HepG2 (cell line): ENCODE results near the gene MCRIP2. TPM values are rescaled to one million over a fixed set of nuclear protein-coding genes. Genes with fewer than 3 reads are reported as not detected.

Experiments used
- ISX ChIP-seq: sonication (generic); formaldehyde crosslinking; conservative IDR thresholded peaks from 2 replicates; pipeline ENCODE4 v1.5.0; 2020; ENCODE audit warnings: missing genetic modification reagents
- PCBP1 ChIP-seq: fragments of 200-400 bp; formaldehyde crosslinking; IDR thresholded peaks from 2 replicates; pipeline ENCODE4 v1.6.1; 2017; ENCODE audit warnings: mild to moderate bottlenecking, low read depth, low read length, borderline replicate concordance
- SIX1 ChIP-seq: sonication (generic); formaldehyde crosslinking; IDR thresholded peaks from 2 replicates; pipeline ENCODE4 v1.4.0; 2020; ENCODE audit warnings: missing genetic modification reagents, borderline replicate concordance
- SP140L ChIP-seq: sonication (generic); formaldehyde crosslinking; IDR thresholded peaks from 2 replicates; pipeline ENCODE4 v1.4.0; 2020; ENCODE audit warnings: missing genetic modification reagents, borderline replicate concordance
- TEAD3 ChIP-seq: optimal IDR thresholded peaks from 2 replicates; pipeline ENCODE3; 2016; ENCODE audit warnings: borderline replicate concordance
- TOE1 ChIP-seq: sonication (generic); formaldehyde crosslinking; IDR thresholded peaks from 2 replicates; pipeline ENCODE4 v1.4.0; 2020; ENCODE audit warnings: mild to moderate bottlenecking, missing genetic modification reagents
- ZNF121 ChIP-seq: sonication (generic); formaldehyde crosslinking; IDR thresholded peaks from 2 replicates; pipeline ENCODE4 v1.5.0; 2020; ENCODE audit warnings: mild to moderate bottlenecking, missing genetic modification reagents
- ZNF235 ChIP-seq: sonication (generic); formaldehyde crosslinking; IDR thresholded peaks from 2 replicates; pipeline ENCODE4 v1.8.1; 2023; ENCODE audit warnings: mild to moderate bottlenecking, missing genetic modification reagents, borderline replicate concordance
- ZNF710 ChIP-seq: sonication (generic); formaldehyde crosslinking; IDR thresholded peaks from 2 replicates; pipeline ENCODE4 v1.5.0; 2020; ENCODE audit warnings: mild to moderate bottlenecking, missing genetic modification reagents, borderline replicate concordance
- ZNF768 ChIP-seq: sonication (generic); formaldehyde crosslinking; IDR thresholded peaks from 2 replicates; pipeline ENCODE4 v1.4.0; 2020; ENCODE audit warnings: missing genetic modification reagents
- ZNF788 ChIP-seq: sonication (generic); formaldehyde crosslinking; IDR thresholded peaks from 2 replicates; pipeline ENCODE4 v1.5.0; 2020; ENCODE audit warnings: mild to moderate bottlenecking, missing genetic modification reagents, borderline replicate concordance
- ZNF879 ChIP-seq: sonication (generic); formaldehyde crosslinking; IDR thresholded peaks from 2 replicates; pipeline ENCODE4 v1.8.1; 2023; ENCODE audit warnings: missing genetic modification reagents
- ZNF891 ChIP-seq: sonication (generic); formaldehyde crosslinking; IDR thresholded peaks from 2 replicates; pipeline ENCODE4 v1.5.0; 2020; ENCODE audit warnings: mild to moderate bottlenecking, missing genetic modification reagents
- ZZZ3 ChIP-seq: sonication (generic); formaldehyde crosslinking; IDR thresholded peaks from 2 replicates; pipeline ENCODE4 v1.4.0; 2020; ENCODE audit warnings: missing genetic modification reagents, mild to moderate bottlenecking, borderline replicate concordance
- polyA plus RNA-seq, 8 experiments: library from polyadenylated mRNA; depleted of rRNA in 3 of 8; stranded (reverse) in 7 of 8; unstranded in 1 of 8; fragments of >200 nt; fragmentation: Illumina TruSeq in 4 of 8; extraction: Trizol in 4 of 8; gene quantifications; 2 replicates each; pipeline versions ENCODE4 v1.2.1 to v1.2.3, GENCODE V29; 2011 to 2016; ENCODE audit warnings: low read depth in 4 of 8, missing spikeins in 1 of 8, mixed read lengths in 1 of 8; ENCODE audit not compliant: insufficient read depth in 1 of 8
- total RNA-seq, 5 experiments: library from RNA; depleted of rRNA; stranded (reverse); fragments of >200 nt; fragmentation: Illumina TruSeq; extraction: Trizol; gene quantifications; 2 replicates each; pipeline ENCODE4 v1.2.3, GENCODE V29; 2016; ENCODE audit warnings: low read depth in 1 of 5
- TF ChIP-seq, protein P1 (sequence below): sonication (generic); IDR thresholded peaks from 2 replicates; pipeline ENCODE4 v1.6.1; 2016; ENCODE audit warnings: low read depth, borderline replicate concordance
- TF ChIP-seq, protein P2 (sequence below): sonication (generic); formaldehyde crosslinking; IDR thresholded peaks from 2 replicates; pipeline ENCODE4 v1.4.0; 2020; ENCODE audit warnings: missing genetic modification reagents, borderline replicate concordance
- TF ChIP-seq, protein P3 (sequence below): sonication (generic); formaldehyde crosslinking; IDR thresholded peaks from 2 replicates; pipeline ENCODE4 v1.4.0; 2020; ENCODE audit warnings: mild to moderate bottlenecking, missing genetic modification reagents

MCRIP2 gene
- total and polyA plus RNA-seq, 2 of the 13 experiments (the other 11 are each of a cell fraction or from before 2014, with no cell fraction given), result 39.6 to 76.7 TPM

- TF ChIP-seq, protein P1, sequence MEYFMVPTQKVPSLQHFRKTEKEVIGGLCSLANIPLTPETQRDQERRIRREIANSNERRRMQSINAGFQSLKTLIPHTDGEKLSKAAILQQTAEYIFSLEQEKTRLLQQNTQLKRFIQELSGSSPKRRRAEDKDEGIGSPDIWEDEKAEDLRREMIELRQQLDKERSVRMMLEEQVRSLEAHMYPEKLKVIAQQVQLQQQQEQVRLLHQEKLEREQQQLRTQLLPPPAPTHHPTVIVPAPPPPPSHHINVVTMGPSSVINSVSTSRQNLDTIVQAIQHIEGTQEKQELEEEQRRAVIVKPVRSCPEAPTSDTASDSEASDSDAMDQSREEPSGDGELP, result no peak
- TF ChIP-seq ZNF788 (peak; percentile 17; the same call in 1 of the 2 replicates), SP140L (CRISPR knock-in tag) (no peak), SIX1 (CRISPR knock-in tag) (no peak), ISX (CRISPR knock-in tag) (no peak), ZNF235 (0 out of 2 replicates have a peak, but pooled peaks have one; percentile 36), ZZZ3 (no peak), ZNF891 (CRISPR knock-in tag) (0 out of 2 replicates have a peak, but pooled peaks have one; percentile 26), ZNF710 (CRISPR knock-in tag) (no peak), TOE1 (CRISPR knock-in tag) (no peak), PCBP1 (no peak), ZNF879 (no peak), TEAD3 (peak; percentile 47), ZNF121 (CRISPR knock-in tag) (no peak), ZNF768 (CRISPR knock-in tag) (peak; percentile 63; the same call in 1 of the 2 replicates)
- TF ChIP-seq, protein P2, sequence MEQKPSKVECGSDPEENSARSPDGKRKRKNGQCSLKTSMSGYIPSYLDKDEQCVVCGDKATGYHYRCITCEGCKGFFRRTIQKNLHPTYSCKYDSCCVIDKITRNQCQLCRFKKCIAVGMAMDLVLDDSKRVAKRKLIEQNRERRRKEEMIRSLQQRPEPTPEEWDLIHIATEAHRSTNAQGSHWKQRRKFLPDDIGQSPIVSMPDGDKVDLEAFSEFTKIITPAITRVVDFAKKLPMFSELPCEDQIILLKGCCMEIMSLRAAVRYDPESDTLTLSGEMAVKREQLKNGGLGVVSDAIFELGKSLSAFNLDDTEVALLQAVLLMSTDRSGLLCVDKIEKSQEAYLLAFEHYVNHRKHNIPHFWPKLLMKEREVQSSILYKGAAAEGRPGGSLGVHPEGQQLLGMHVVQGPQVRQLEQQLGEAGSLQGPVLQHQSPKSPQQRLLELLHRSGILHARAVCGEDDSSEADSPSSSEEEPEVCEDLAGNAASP (CRISPR knock-in tag), result no peak
- TF ChIP-seq, protein P3, sequence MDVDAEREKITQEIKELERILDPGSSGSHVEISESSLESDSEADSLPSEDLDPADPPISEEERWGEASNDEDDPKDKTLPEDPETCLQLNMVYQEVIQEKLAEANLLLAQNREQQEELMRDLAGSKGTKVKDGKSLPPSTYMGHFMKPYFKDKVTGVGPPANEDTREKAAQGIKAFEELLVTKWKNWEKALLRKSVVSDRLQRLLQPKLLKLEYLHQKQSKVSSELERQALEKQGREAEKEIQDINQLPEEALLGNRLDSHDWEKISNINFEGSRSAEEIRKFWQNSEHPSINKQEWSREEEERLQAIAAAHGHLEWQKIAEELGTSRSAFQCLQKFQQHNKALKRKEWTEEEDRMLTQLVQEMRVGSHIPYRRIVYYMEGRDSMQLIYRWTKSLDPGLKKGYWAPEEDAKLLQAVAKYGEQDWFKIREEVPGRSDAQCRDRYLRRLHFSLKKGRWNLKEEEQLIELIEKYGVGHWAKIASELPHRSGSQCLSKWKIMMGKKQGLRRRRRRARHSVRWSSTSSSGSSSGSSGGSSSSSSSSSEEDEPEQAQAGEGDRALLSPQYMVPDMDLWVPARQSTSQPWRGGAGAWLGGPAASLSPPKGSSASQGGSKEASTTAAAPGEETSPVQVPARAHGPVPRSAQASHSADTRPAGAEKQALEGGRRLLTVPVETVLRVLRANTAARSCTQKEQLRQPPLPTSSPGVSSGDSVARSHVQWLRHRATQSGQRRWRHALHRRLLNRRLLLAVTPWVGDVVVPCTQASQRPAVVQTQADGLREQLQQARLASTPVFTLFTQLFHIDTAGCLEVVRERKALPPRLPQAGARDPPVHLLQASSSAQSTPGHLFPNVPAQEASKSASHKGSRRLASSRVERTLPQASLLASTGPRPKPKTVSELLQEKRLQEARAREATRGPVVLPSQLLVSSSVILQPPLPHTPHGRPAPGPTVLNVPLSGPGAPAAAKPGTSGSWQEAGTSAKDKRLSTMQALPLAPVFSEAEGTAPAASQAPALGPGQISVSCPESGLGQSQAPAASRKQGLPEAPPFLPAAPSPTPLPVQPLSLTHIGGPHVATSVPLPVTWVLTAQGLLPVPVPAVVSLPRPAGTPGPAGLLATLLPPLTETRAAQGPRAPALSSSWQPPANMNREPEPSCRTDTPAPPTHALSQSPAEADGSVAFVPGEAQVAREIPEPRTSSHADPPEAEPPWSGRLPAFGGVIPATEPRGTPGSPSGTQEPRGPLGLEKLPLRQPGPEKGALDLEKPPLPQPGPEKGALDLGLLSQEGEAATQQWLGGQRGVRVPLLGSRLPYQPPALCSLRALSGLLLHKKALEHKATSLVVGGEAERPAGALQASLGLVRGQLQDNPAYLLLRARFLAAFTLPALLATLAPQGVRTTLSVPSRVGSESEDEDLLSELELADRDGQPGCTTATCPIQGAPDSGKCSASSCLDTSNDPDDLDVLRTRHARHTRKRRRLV (CRISPR knock-in tag), result no peak
Observed at GRCh38 chr16:637081-638018, 4.3 kb upstream of the MCRIP2 start (continued).
